CD14-positive monocyte (primary cell): ENCODE results near the gene SPATA13. TPM values are rescaled to one million over a fixed set of nuclear protein-coding genes. Genes with fewer than 3 reads are reported as not detected.

ENCODE experiments used
- DNase-seq, 3 donors: peaks; one replicate each; pipeline ENCODE4 v3.0.0-alpha.2; 2011 to 2022
- H2AFZ ChIP-seq: 2 replicates; pipeline ENCODE4 v1.6.0; 2012; ENCODE audit warnings: mild to moderate bottlenecking, low read depth, low read length, inconsistent platforms; ENCODE audit not compliant: insufficient read depth, poor library complexity, severe bottlenecking
- H3K27ac ChIP-seq, 2 donors: 1 replicate in 1 of 2; 2 replicates in 1 of 2; pipeline ENCODE4 v1.5.1; 2012 to 2013; ENCODE audit warnings: low read length in 2 of 2, control low read depth in 1 of 2, inconsistent platforms in 1 of 2, low read depth in 1 of 2, mild to moderate bottlenecking in 1 of 2
- H3K27me3 ChIP-seq, 2 donors: one replicate each; pipeline versions ENCODE4 v1.6.0 to v1.6.1; 2011 to 2013; ENCODE audit warnings: low read length in 2 of 2; ENCODE audit not compliant: control insufficient read depth in 2 of 2, insufficient read depth in 2 of 2
- H3K36me3 ChIP-seq, 2 donors: replicated peaks in 1 of 2; 1 replicate in 1 of 2; 2 replicates in 1 of 2; pipeline versions ENCODE4 v1.5.1 to v1.6.1; 2012 to 2013; ENCODE audit warnings: low read length in 2 of 2, control low read depth in 1 of 2, inconsistent platforms in 1 of 2, mild to moderate bottlenecking in 1 of 2; ENCODE audit not compliant: insufficient read depth in 2 of 2, control insufficient read depth in 1 of 2
- H3K4me1 ChIP-seq, 2 donors: 1 replicate in 1 of 2; 2 replicates in 1 of 2; pipeline versions ENCODE4 v1.5.1 to v1.6.1; 2012 to 2013; ENCODE audit warnings: low read length in 2 of 2, control low read depth in 1 of 2, inconsistent platforms in 1 of 2, mild to moderate bottlenecking in 1 of 2, moderate library complexity in 1 of 2; ENCODE audit not compliant: insufficient read depth in 2 of 2, control insufficient read depth in 1 of 2
- H3K4me2 ChIP-seq: replicated peaks from 2 replicates; pipeline ENCODE3; 2012; ENCODE audit warnings: low read length, moderate library complexity, mild to moderate bottlenecking; ENCODE audit not compliant: poor library complexity, severe bottlenecking; ENCODE audit errors: extremely low read depth
- H3K4me3 ChIP-seq, 3 experiments: fragments of 200-600 bp in 1 of 3; sonication (generic) in 1 of 3; replicated peaks in 1 of 3; 1 replicate in 2 of 3; 2 replicates in 1 of 3; pipeline ENCODE4 v1.5.1; 2011 to 2013; ENCODE audit warnings: low read length in 3 of 3, mild to moderate bottlenecking in 3 of 3, control low read depth in 2 of 3, low read depth in 2 of 3, inconsistent platforms in 1 of 3, moderate library complexity in 1 of 3
- H3K79me2 ChIP-seq: 2 replicates; pipeline ENCODE4 v1.6.0; 2012; ENCODE audit warnings: mild to moderate bottlenecking, control low read depth, inconsistent platforms, low read length, moderate library complexity; ENCODE audit not compliant: insufficient read depth
- H3K9ac ChIP-seq: 2 replicates; pipeline ENCODE4 v1.6.0; 2017; ENCODE audit warnings: low read length, mild to moderate bottlenecking; ENCODE audit not compliant: insufficient read depth, poor library complexity, severe bottlenecking
- H3K9me3 ChIP-seq, 2 donors: replicated peaks in 1 of 2; 1 replicate in 1 of 2; 2 replicates in 1 of 2; pipeline versions ENCODE4 v1.5.1 to v1.6.1; 2012 to 2013; ENCODE audit warnings: low read length in 2 of 2, control low read depth in 1 of 2; ENCODE audit not compliant: control insufficient read depth in 1 of 2, insufficient read depth in 1 of 2
- H4K20me1 ChIP-seq: 2 replicates; pipeline ENCODE4 v1.6.0; 2012; ENCODE audit warnings: mild to moderate bottlenecking, low read length, control low read depth, moderate library complexity; ENCODE audit not compliant: insufficient read depth
- H3K27ac Mint-ChIP-seq, 7 donors: one replicate each; pipeline ENCODE4 v1.8.0; 2020; ENCODE audit warnings: mild to moderate bottlenecking in 7 of 7, mixed read lengths in 7 of 7, moderate library complexity in 6 of 7, inconsistent platforms in 2 of 7
- H3K27me3 Mint-ChIP-seq, 3 donors: one replicate each; pipeline ENCODE4 v1.8.0; 2021 to 2022; ENCODE audit warnings: low read depth in 3 of 3, mild to moderate bottlenecking in 3 of 3, mixed read lengths in 3 of 3, moderate library complexity in 3 of 3, inconsistent platforms in 1 of 3
- H3K36me3 Mint-ChIP-seq, 2 donors: one replicate each; pipeline ENCODE4 v1.8.0; 2020; ENCODE audit warnings: mixed read lengths in 2 of 2, inconsistent platforms in 1 of 2, mild to moderate bottlenecking in 1 of 2
- H3K4me1 Mint-ChIP-seq: one replicate; pipeline ENCODE4 v1.8.0; 2020; ENCODE audit warnings: mild to moderate bottlenecking, mixed read lengths
- H3K4me3 Mint-ChIP-seq, 2 donors: one replicate each; pipeline ENCODE4 v1.8.0; 2020; ENCODE audit warnings: mild to moderate bottlenecking in 2 of 2, mixed read lengths in 2 of 2, moderate library complexity in 1 of 2
- H3K9me3 Mint-ChIP-seq, 7 donors: one replicate each; pipeline ENCODE4 v1.8.0; 2020 to 2022; ENCODE audit warnings: mixed read lengths in 7 of 7, mild to moderate bottlenecking in 6 of 7, moderate library complexity in 6 of 7, inconsistent platforms in 2 of 7
- CTCF ChIP-seq: fragments of 200-600 bp; IDR thresholded peaks from one replicate; pipeline ENCODE4 v1.8.0; 2022; ENCODE audit warnings: antibody characterized with exemption, mild to moderate bottlenecking
- WGBS: methylation state at CpG from one replicate; pipeline ENCODE4 v1.1.5; 2013; ENCODE audit warnings: missing lambda C conversion rate; ENCODE audit not compliant: insufficient coverage; 5-methylcytosine and 5-hydroxymethylcytosine counted together
- intact Hi-C, 2 donors: fragments of 100-400 bp; cut with micrococcal nuclease; formaldehyde crosslinking; loops; one replicate each; pipeline versions ENCODE4 v1.15.0 to v1.15.1; 2023
- polyA plus RNA-seq, 3 donors: library from polyadenylated mRNA; depleted of rRNA in 1 of 3; unstranded in 2 of 3; stranded (reverse) in 1 of 3; fragments of 300-500 nt in 2 of 3; fragments of >200 nt in 1 of 3; fragmentation: Illumina TruSeq in 2 of 3; gene quantifications; 1 replicate in 2 of 3; 2 replicates in 1 of 3; pipeline ENCODE4 v1.2.3, GENCODE V29; 2012 to 2021

Gene SPATA13
- polyA plus RNA-seq, 3 donors = 9.3 to 44.7 (median 11.6) TPM

GRCh38 chr13:24172071-24172470 lies 11.6 kb downstream of the SPATA13 start:
- H3K79me2 ChIP-seq = no peaks in the 10 kb centered on the region
- H3K4me2 ChIP-seq = no peak overlapping the region
- intact Hi-C loops = no loop called here
- no peaks in the 10 kb centered on the region for H3K36me3 ChIP-seq
- Mint-ChIP-seq H3K4me1 (no peaks in the 10 kb centered on the region), H3K36me3 (no peaks in the 10 kb centered on the region), H3K27me3 (no peaks in the 10 kb centered on the region), H3K9me3 (no peaks in the 10 kb centered on the region), H3K27ac (no peak overlapping the region), H3K4me3 (no peak overlapping the region)
- TF ChIP-seq CTCF = no peak
- no peaks in the 10 kb centered on the region for H4K20me1 ChIP-seq
- no peak overlapping the region for H3K4me3 ChIP-seq
- no peak overlapping the region for H2AFZ ChIP-seq
- H3K9ac ChIP-seq = no peak overlapping the region
- WGBS = 100% methylated on average over 2 of the region's 4 CpGs
- no peak overlapping the region for H3K27ac ChIP-seq
- no peaks in the 10 kb centered on the region for H3K27me3 ChIP-seq
- no peaks in the 10 kb centered on the region for H3K4me1 ChIP-seq
- no peaks in the 10 kb centered on the region for H3K9me3 ChIP-seq
- no peak for DNase-seq

- intact Hi-C loops = no loop called here
- no peak for DNase-seq
- Histone ChIP-seq H3K4me3 (no peak overlapping the region), H3K79me2 (no peaks in the 10 kb centered on the region), H4K20me1 (no peaks in the 10 kb centered on the region), H3K27me3 (no peaks in the 10 kb centered on the region), H2AFZ (no peak overlapping the region), H3K27ac (no peak overlapping the region), H3K4me2 (no peak overlapping the region), H3K9ac (no peak overlapping the region), H3K36me3 (no peaks in the 10 kb centered on the region), H3K4me1 (no peaks in the 10 kb centered on the region), H3K9me3 (no peaks in the 10 kb centered on the region)
- peaks cover 0 to under 1% (median 0%) of the 10 kb centered on the region in 7 donors for H3K9me3 Mint-ChIP-seq
- no peaks in the 10 kb centered on the region for H3K4me1 Mint-ChIP-seq
- no peak overlapping the region for H3K27ac Mint-ChIP-seq
- TF ChIP-seq CTCF = no peak
- WGBS = no CpG with 5 or more reads among the region's 2 CpGs
- H3K36me3 Mint-ChIP-seq = no peaks in the 10 kb centered on the region
- no peaks in the 10 kb centered on the region for H3K27me3 Mint-ChIP-seq
- H3K4me3 Mint-ChIP-seq = no peak overlapping the region
These were observed 13.3 kb downstream of the SPATA13 start for GRCh38 chr13:24173795-24174194.
